ENCODE results near the gene KAZN.

DNA sequence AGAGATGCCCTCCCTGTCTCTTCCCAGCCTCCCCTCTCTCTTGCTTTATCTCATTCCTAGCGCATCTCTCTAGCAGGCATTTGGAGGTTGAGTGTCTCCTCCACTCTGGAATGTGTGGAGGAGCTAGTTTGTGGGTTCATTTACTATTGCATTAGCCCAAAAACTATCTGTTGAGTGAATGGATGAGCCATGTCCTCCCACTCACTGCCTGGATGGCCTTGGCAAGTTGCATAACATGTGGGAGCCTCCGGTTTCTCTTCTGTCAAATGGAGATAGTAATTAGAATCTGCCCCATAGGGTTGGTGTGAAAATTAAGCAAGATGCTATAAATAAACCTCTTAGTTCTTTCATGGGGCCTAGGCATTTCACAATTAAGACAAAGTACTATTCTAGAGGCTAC, 181.8 kb downstream of the KAZN start:
- TF ChIP-seq ZNF658 (tag by site-specific recombination; IDR thresholded peaks at IDR 0.05) (no peak), ZFP37 (tag by site-specific recombination; IDR thresholded peaks at IDR 0.05) (no peak), ZFP3 (tag by site-specific recombination; IDR thresholded peaks at IDR 0.05; ENCODE audit: low read depth) (no peak), GLI4 (tag by site-specific recombination; IDR thresholded peaks at IDR 0.05) (no peak)
- TF ChIP-seq, protein P1, sequence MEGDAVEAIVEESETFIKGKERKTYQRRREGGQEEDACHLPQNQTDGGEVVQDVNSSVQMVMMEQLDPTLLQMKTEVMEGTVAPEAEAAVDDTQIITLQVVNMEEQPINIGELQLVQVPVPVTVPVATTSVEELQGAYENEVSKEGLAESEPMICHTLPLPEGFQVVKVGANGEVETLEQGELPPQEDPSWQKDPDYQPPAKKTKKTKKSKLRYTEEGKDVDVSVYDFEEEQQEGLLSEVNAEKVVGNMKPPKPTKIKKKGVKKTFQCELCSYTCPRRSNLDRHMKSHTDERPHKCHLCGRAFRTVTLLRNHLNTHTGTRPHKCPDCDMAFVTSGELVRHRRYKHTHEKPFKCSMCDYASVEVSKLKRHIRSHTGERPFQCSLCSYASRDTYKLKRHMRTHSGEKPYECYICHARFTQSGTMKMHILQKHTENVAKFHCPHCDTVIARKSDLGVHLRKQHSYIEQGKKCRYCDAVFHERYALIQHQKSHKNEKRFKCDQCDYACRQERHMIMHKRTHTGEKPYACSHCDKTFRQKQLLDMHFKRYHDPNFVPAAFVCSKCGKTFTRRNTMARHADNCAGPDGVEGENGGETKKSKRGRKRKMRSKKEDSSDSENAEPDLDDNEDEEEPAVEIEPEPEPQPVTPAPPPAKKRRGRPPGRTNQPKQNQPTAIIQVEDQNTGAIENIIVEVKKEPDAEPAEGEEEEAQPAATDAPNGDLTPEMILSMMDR (tag by site-specific recombination; IDR thresholded peaks at IDR 0.05): no peak

Data from HEK293 (cell line).